ENCODE measurements around the gene PRRG2.

PRRG2 gene

DNA sequence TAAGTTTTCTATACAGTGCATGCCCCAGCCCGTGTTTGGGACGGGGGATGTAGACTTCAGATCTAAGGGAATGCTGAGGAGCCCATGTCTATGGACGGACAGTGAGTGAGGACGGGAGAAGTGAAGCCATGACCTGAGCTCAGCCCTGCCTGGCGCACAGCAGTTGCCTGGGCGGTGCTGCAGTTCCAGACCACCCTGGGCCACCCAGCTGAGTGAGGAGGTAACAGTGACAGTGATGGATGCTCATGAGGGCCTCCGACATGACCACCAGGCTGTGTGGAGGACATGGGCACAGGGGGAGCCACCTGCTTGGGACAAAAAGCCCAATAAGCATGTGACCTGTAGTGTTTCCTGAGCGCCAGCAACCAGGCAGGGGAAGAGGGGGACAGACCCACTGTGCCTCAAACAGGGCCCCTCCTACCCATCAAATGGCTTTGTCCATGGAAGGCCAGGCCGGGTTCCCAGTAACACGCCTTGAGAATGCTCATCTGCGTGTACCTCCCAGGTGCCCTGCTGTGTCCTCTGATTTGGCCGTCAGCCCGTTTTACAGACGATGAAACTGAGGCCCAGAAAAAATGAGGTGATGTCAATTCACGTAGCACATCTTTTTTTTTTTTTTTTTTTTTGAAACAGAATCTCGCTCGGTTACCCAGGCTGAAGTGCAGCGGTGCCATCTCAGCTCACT, 23.3 kb upstream of the PRRG2 start:
- DNase-seq, result no peak

DNA sequence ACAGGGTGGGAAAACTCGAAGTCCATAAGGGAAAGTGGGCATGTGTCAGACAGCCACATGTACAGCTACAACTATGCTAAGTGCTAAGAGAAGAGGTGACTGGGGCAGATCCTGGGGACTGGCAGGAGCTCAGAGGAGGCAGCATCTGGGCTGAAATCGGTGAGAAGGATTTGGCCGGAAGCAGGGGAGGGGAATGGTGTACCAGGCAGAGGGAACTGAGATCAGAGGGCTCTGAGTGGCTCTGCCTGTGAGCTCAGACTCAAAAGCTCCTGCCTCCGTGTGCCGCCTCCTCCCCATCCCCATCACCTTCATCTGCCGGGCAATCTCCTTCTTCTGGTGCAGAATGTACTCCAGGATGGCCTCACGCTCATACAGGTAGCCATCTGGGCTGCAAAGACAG, 22.5 kb upstream of the PRRG2 start:
- no peak for DNase-seq

DNA sequence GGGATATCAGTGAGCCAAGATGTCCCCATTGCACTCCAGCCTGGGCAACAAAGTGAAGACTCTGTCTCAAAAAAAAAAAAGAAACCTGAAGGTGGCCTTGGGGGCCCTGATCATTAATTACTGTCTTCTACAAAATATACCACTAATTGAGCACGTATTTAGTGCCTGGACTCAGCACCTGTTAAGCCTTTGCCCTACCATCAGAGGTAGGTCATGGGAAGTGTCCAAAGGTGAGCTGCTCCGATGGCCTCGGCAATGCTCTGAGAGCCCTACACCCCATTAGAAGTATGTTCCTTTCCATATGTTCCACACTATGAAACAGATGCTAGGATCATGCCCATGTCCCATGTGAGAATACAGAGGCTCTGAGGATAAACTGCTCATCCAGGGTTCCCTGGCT, 21.7 kb upstream of the PRRG2 start:
- no peak for DNase-seq

GRCh38 chr19:49559928-49560327, 21.2 kb upstream of the PRRG2 start:
- no peak for DNase-seq

DNA sequence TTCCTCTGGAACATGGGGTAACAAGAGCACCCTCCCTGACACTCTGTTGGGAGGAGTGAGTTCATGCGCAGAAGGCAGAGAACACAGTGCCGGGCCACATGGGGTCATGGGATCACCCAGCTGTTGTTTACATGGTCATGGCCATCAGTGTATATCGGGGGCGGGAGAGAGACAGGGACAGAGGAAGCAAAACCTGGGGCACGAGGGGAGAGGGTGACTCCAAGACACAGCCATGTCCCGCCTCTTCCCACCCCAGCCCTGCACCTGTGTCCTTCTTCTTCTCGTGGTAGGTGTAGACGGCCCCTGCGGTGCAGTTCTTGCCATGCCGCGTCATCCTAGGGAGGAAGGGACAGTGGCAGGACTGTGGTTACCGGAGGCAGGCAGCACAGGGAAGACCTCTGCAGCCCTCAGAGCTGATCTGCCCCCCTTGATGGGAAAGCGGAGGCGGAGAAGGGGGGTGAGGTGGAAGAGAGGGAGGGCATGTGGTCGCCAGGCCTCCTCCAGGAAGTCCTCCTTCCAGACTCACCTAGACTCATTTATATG, 20.7 kb upstream of the PRRG2 start:
- DNase-seq, result no peak

- DNase-seq, result no peak
Observed at GRCh38 chr19:49564616-49565045, 16.5 kb upstream of the PRRG2 start.

DNA sequence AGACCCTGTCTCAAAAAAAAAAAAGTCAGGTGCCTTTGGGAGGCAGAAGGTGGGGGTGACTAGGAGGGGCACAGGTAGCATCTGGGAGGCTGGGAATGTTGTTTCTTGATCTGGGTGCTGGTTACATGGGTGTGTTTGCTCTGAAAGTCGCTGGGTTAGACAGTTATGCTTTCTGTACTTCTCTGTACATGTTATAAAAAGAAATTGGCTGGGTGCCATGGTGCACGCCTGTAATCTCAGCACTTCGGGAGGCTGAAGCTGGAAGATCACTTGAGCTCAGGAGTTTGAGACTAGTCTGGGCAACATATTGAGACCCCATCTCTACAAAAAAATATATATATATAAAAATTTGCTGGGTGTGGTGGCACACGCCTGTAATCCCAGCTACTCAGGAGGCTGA, 15.9 kb upstream of the PRRG2 start:
- no peak for DNase-seq

GRCh38 chr19:49566302-49566701, 14.8 kb upstream of the PRRG2 start:
- no peak for DNase-seq

DNA sequence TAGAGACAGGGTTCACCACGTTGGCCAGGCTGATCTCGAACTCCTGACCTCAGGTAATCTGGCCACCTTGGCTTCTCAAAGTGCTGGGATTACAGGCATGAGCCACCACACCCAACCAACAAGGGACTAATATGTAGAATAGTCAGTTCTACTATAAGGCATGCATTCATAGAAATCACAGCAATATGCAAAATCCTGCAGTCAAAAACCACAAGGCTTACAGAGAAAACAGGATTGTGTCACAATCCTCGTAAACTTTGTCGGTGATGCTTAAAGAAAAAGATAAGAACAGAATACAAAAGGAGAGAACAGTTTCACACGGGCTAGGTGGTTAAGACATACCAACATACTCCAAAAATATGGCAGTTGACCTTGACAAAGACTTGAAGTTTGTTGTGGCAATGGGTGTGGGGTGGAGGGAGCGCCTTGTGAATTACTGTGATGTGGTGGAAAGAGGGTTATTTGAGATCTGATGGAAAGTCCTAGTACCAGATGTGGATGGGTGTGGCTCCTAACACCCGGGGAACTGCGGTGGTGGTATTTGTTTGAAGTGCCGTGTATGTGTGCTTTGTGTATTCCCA, 13.2 kb upstream of the PRRG2 start:
- peak in 1 of 2 experiments; percentile 14 for DNase-seq

- peak; percentile 73 to 88 for DNase-seq
Observed at GRCh38 chr19:49570138-49570856, 10.8 kb upstream of the PRRG2 start.

DNA sequence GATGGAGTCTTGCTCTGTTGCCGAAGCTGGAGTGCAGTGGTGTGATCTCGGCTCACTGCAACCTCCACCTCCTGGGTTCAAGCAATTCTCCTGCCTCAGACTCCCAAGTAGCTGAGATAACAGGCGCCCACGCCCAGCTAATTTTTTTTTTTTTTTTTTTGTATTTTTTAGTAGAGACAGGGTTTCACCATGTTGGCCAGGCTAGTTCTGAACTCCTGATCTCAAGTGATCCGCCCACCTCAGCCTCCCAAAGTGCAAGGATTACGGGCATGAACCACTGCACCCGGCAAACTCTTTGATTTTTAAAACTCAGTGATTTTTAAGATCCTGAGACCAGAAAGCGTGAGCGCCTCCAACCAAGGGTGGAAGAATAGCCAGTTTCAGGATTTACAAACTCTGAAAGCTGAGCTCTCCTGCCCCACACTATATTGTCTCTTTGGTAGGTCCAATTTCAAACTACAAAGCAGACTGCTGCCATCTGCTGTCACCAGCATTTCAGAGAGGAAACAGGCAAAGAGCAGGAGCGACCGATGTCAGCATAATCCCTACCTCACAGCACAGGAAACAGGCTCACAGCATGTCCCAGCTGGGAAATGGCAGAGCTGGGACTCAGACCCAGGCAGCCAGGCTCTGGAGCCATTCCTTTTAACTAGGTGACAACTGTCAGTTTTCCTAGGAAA, 10.0 kb upstream of the PRRG2 start:
- no peak for DNase-seq

GRCh38 chr19:49573009-49573408, 8.1 kb upstream of the PRRG2 start:
- no peak for DNase-seq

DNA sequence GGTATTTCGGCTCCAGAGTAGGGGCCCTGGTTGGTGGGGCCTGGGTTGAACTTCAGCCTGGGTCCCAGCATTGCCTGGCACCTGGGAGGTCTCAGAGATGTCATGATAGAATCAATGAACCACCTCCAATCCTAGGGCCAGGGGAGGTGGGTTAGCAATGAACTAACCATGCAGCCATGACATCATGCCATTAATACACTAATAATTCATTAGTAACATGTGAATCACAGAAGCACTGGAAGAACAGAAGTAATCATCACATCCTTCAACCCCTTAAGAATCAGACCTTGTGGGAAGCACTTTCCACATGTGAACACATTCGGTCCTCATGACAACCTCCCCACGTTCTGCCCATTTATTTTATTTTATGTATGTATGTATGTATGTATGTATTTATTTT, 7.7 kb upstream of the PRRG2 start:
- no peak for DNase-seq

DNA sequence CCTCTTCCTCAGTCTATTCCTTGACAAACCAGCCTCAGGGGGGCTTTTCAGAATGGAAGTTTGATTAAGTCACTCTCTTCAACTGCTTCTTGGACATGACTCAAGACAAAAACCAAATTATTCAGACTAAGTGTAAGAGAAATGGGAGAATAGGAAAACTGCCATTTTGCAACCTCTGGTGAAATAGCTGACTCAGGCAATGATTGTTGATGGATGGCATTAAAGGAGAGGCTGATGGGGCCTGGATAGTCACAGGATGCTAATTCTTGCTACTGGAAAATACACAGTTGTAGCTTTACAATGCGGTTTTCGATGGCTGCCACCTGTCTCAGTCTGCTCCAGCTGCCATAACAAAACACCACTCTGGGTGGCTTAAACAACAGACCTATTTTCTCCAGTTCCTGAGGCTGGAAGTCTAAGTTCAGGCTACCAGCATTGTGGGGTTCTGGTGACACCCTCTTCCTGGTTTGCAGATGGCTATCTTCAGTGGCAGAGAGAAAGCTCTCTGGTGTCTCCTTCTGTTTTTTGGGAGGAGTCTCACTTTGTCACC, 6.8 kb upstream of the PRRG2 start:
- no peak for DNase-seq

DNA sequence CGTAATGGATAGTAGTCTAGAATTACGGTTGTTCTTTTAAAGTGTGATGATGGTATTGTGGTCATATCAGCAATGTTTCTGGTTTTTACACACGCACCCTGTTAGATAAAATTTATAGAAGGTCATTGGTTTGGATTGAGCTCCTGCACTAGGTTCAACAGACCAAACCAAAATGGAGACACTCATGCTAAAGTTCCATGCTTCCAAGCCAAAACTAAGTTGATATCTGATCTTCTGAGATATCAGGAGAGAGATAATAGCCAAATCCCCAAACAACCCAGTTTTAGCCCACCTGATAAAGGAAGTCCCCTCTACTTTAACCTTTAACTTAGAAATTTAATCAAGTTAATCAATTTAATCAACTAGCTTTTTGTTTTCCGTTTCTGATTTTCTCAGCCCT, 1.9 kb upstream of the PRRG2 start:
- no peak for DNase-seq

DNA sequence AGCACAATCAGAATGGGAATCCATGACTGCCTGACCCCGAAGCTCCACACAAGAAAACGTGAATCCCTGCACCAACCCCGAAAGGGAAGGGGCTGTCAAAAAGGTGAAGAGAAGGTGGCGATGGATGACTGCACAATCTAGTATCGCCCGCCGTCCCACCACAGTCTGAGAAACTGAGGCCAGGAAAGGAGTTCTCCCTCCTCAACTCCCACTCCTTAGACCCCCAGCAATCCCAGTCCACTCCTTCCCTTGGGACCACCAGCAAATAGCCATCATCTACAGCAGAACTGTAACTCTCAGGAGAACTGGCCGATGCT, 1.2 kb upstream of the PRRG2 start:
- no peak for DNase-seq

DNA sequence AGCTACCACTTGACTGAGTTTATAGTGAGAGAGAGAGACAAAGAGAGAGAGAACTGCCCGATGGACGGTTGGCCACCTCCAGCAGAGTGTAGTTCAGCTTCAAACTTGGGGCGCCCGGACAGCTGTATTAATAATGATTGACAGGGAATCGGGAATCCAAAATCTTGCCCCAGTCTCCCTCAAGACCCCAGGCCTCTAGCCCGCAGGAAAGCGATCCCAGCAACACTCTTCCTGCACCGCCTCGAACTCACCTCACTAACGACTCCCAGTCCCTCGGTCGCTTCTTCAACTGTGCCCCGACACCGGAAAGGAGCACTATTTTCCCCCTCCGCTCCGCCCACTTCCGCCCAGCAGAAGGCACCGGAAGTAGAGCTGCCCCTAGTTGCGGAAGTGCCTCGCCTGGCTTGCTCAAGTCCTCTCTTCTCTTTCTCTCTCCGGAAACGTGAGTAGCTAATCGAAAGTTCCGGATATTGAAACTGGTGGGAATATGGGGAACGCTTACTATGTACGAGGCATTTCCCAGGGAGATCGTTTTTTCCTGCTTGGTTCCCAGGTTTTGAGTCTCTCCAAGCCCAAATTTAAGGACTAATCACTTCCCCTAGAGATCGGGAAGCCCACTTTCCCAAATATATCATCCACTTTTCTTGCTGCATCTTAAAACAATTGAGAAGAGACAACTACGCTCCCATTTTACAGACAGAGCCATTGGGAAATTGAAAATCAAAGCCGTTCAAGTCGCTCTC, 681 bp upstream of the PRRG2 start, which contains the start of gene NOSIP:
Gene NOSIP (minus strand): TSS at position 293 of the 743 bp plus-strand sequence. CDS start 19,865 bp downstream, outside the sequence.
- DNase-seq, result peak; percentile 91 to 97

DNA sequence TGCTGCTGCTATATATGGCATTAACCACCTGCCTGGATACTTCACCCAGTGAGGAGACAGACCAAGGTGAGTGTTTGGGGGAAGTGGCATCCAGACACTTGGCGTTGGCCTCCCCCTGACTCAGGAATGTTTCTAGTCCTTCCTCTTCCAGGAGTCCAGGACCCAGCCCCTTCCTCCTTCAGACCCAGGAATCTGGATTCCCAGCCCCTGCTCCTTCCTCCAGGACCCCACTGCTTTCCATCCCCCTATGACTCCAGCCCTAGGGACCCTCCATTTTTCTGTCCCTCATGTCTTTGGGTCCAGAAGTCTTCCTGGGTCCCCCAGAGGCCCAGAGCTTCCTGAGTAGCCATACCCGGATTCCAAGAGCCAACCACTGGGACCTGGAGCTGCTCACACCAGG, 2.1 kb downstream of the PRRG2 start:
- no peak for DNase-seq

DNA sequence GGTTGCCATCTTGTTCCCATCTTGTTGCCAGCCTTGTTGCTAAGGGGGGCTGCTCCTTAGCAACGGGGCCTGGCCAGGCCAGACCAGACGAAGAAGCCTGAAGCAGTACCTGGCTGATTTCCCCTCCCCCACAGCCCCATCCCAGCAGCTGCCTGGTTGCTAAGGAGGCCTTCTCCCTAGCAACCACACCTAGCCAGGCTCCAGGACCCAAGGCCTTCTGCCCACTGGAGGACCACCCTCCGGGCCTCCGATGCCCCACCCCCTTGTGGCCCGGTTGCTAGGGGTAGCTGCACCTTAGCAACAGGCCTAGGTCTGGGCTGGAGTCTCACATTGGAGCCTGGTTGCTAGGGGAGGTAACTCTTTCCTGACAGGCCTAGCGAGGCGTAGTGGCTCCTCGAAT, 3.9 kb downstream of the PRRG2 start:
- DNase-seq, result peak; percentile 14 to 21

GRCh38 chr19:49587227-49587626, 6.1 kb downstream of the PRRG2 start:
- no peak for DNase-seq

DNA sequence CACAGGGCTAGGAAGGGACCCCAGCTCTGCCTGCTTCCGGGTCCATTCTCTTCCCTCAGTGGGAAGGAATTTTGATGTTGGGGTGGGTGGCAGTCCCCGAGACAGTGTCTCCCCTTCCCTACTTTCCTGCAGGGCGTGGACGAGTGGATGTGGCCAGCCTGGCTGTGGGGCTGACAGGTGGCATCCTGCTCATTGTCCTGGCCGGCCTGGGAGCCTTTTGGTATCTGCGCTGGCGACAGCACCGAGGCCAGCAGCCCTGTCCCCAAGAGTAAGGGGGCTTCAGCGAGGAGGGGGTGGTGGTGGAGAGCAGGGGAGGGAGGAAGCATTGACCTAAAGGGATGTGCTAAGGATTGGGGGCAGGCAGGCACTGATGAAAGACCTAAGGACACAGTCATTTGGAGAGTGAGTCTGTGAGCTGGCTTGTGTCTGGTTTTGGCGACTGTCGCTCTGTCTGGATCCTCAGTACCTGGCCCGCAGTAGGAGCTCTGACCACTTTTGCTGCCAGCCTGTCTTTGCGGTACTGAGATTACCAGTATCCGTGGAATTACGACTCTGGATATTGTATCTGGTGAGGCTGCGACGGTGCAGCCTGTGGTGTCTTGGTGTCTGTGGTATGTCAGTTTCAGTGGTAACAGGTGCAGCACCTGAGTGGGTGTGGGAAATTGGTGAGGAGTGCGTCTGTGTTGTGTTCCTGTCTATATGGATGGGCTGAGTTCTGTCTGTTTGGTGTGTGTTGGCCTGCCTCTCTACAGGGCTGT, 7.4 kb downstream of the PRRG2 start:
- no peak for DNase-seq

GRCh38 chr19:49589502-49589905, 8.4 kb downstream of the PRRG2 start:
- no peak for DNase-seq

Measured in NCI-H526 (cell line).